Ascending aorta (tissue), 2 donors: ENCODE measurements around the gene TRAPPC10. TPM values are rescaled to one million over a fixed set of nuclear protein-coding genes. Genes with fewer than 3 reads are reported as not detected.

Source experiments
- DNase-seq, 2 donors: peaks; one replicate each; pipeline ENCODE4 v3.0.0-alpha.2; 2019; ENCODE audit warnings: low spot score in 2 of 2
- H3K27ac ChIP-seq, 2 donors: fragments of 200-600 bp; sonication (generic); one replicate each; pipeline ENCODE4 v1.5.1; 2016 to 2017; ENCODE audit warnings: mild to moderate bottlenecking in 1 of 2
- H3K27me3 ChIP-seq: fragments of 200-600 bp; sonication (generic); one replicate; pipeline ENCODE4 v1.5.1; 2017
- H3K36me3 ChIP-seq, 2 donors: fragments of 200-600 bp; sonication (generic); one replicate each; pipeline ENCODE4 v1.5.1; 2016
- H3K4me1 ChIP-seq, 2 donors: fragments of 200-600 bp; sonication (generic); one replicate each; pipeline ENCODE4 v1.5.1; 2016 to 2017; ENCODE audit warnings: mild to moderate bottlenecking in 1 of 2
- H3K4me3 ChIP-seq, 2 donors: fragments of 200-600 bp; sonication (generic); one replicate each; pipeline ENCODE4 v1.5.1; 2016 to 2017; ENCODE audit warnings: mild to moderate bottlenecking in 1 of 2
- H3K9me3 ChIP-seq, 2 donors: fragments of 200-600 bp; sonication (generic); one replicate each; pipeline ENCODE4 v1.5.1; 2016
- intact Hi-C: fragments of 100-400 bp; cut with DNase I; formaldehyde crosslinking; loops from one replicate; pipeline ENCODE4 v1.15.1; 2023
- total RNA-seq: library from RNA; depleted of rRNA; stranded (reverse); fragments of >200 nt; gene quantifications from one replicate; pipeline ENCODE4 v1.1.0, GENCODE V29; 2016
- TF ChIP-seq, protein P1 (sequence below), 3 experiments: fragments of 200-600 bp in 2 of 3; fragments of 450-650 bp in 1 of 3; sonication (generic) in 2 of 3; IDR thresholded peaks; one replicate each; pipeline ENCODE4 v1.5.1; 2016 to 2019; ENCODE audit warnings: antibody characterized with exemption in 3 of 3, mild to moderate bottlenecking in 1 of 3, moderate library complexity in 1 of 3

Gene TRAPPC10
- total RNA-seq, 1 donor from 2014 or later = 7.9 TPM

DNA sequence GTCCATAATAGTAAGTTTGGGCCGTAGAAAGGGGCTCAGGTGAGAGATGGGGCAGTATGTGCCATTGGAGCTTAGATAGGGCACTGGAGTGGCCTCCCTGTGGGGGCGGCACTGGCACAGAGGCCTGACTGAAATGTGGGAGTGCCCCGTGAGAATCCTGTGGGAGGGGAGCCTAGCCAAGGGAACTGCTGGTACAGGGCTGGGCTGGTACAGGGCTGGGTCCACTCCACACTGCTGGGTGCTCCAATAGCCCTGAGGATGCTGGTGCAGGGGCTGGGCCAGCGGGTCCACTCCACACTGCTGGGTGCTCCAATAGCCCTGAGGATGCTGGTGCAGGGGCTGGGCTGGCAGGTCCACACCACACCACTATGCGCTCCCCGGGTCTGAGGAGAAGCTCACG, 50.3 kb downstream of the TRAPPC10 start:
- Histone ChIP-seq H3K27me3 (no peaks in the 10 kb centered on the region), H3K27ac (no peak overlapping the region), H3K9me3 (no peaks in the 10 kb centered on the region), H3K4me3 (no peak overlapping the region), H3K4me1 (no peaks in the 10 kb centered on the region), H3K36me3 (peaks cover 35 to 48% of the 10 kb centered on the region in 2 donors)
- intact Hi-C loops = no loop called here
- no peak for DNase-seq
- TF ChIP-seq, protein P1, sequence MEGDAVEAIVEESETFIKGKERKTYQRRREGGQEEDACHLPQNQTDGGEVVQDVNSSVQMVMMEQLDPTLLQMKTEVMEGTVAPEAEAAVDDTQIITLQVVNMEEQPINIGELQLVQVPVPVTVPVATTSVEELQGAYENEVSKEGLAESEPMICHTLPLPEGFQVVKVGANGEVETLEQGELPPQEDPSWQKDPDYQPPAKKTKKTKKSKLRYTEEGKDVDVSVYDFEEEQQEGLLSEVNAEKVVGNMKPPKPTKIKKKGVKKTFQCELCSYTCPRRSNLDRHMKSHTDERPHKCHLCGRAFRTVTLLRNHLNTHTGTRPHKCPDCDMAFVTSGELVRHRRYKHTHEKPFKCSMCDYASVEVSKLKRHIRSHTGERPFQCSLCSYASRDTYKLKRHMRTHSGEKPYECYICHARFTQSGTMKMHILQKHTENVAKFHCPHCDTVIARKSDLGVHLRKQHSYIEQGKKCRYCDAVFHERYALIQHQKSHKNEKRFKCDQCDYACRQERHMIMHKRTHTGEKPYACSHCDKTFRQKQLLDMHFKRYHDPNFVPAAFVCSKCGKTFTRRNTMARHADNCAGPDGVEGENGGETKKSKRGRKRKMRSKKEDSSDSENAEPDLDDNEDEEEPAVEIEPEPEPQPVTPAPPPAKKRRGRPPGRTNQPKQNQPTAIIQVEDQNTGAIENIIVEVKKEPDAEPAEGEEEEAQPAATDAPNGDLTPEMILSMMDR (IDR thresholded peaks at IDR 0.05) = no peak

DNA sequence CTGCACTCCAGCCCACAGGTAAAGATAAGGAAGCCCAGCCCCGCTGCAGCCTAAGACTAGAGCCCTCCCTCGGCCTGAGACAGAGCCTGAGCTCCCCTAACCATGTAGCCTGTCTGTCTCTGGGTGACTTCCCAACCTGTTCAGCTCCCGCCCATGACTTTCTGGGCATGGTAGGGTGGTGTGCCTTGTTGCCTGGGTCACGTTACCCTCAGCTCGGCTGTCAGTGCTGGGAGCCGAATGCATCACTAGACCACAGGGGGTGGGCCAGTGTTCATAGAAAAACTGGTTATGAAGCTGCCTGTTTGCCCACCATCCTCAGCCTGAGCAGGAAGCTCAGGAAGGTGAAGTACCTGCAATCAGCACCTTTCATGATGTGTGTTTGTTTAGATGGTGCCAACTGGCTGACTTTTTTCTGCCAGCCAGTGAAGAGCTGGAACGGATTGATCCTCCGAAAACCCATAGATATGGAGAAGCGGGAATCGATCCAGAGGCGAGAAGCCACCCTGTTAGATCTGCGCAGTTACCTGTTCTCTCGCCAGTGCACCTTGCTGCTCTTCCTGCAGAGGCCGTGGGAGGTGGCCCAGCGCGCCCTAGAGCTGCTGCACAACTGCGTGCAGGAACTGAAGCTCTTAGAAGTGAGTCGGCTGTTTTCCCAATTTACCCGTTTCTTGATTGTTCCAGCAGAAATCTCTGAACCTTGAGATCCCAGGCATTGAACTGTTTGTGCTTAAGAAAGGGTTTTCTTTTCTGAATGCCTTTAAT, 51.2 kb downstream of the TRAPPC10 start:
- DNase-seq = peak in 1 of 2 donors; percentile 18
- TF ChIP-seq, protein P1 (IDR thresholded peaks at IDR 0.05) = no peak
- intact Hi-C loops = no loop called here
- Histone ChIP-seq H3K4me1 (no peaks in the 10 kb centered on the region), H3K9me3 (no peaks in the 10 kb centered on the region), H3K27me3 (no peaks in the 10 kb centered on the region), H3K4me3 (no peak overlapping the region), H3K36me3 (peaks cover 40 to 45% of the 10 kb centered on the region in 2 donors), H3K27ac (no peak overlapping the region)

DNA sequence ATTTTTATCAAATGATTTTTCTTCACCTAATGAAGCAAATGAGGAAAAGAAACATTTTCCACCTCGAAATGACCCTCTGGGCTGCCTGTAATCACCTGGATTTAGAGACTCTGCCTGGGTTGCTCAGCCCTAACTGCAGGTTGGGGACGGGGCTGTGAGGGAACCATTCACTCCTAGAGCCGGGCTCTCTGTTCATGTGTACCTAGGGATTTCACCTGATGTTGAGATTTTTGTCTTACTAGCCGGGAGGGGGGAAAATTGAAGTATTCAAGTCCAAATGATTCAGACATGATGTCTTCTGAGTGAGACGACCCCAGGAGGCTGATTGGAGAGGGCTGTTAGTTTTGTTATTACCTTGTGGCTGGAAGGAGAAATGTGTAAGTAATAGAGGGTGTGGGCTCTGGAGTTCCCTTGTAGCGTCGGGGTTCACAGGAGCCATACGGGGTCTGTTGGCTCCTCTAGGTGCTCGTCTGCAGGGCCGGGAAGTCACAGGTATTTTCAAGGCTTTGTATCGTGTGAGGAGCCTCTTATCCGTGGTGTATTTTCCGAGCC, 52.8 kb downstream of the TRAPPC10 start:
- no peaks in the 10 kb centered on the region for H3K4me1 ChIP-seq
- H3K27me3 ChIP-seq = no peaks in the 10 kb centered on the region
- TF ChIP-seq, protein P1 (IDR thresholded peaks at IDR 0.05) = no peak
- no peaks in the 10 kb centered on the region for H3K9me3 ChIP-seq
- intact Hi-C loops = no loop called here
- H3K27ac ChIP-seq = no peak overlapping the region
- H3K36me3 ChIP-seq = peaks cover 35 to 36% of the 10 kb centered on the region in 2 donors
- DNase-seq = peak in 1 of 2 donors; percentile 37
- no peak overlapping the region for H3K4me3 ChIP-seq

DNA sequence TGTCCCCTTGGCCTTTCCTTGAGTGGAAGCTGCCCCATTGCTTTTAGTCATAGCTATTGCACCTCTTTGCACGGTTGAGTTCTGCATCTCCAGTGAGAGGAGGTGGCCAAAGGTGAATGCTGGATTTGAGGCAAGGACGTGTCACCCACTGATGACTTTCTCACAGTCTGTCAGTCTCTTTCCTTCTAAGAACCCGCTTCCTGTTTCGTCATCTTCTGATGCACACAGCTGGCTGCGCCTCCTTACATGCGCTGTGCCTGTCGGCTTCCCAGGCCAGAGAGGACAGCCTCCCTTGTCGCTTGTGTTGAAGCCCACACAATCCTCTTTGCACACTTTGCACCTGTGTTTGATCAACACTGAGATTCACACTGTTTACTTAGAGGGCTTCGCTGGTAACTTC, 53.3 kb downstream of the TRAPPC10 start:
- H3K4me1 ChIP-seq = no peaks in the 10 kb centered on the region
- H3K27ac ChIP-seq = no peak overlapping the region
- H3K4me3 ChIP-seq = no peak overlapping the region
- no peaks in the 10 kb centered on the region for H3K27me3 ChIP-seq
- DNase-seq = peak in 1 of 2 donors; percentile 32
- TF ChIP-seq, protein P1 (IDR thresholded peaks at IDR 0.05) = no peak
- intact Hi-C loops = no loop called here
- peaks cover 32 to 34% of the 10 kb centered on the region in 2 donors for H3K36me3 ChIP-seq
- no peaks in the 10 kb centered on the region for H3K9me3 ChIP-seq

DNA sequence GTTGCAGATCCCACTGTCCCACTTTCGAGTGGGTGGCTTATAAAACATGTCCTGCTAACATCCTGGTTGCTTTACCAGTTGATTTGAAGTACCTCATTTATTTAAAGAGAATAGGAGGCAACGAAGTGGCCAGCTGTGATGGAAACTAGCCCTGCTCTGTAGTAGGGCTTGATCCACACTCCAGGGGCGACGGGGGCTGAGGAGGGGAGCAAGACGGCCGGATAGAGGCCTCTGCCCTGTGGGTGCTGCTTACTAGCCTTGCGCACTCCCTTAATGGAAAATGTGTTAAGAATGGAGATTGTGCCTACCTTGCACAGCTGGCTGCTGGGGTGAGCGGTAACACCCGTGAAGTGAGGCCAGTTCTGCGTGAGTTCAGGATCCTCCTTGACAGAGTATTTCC, 54.0 kb downstream of the TRAPPC10 start:
- Histone ChIP-seq H3K36me3 (peaks cover 32 to 35% of the 10 kb centered on the region in 2 donors), H3K27me3 (no peaks in the 10 kb centered on the region), H3K9me3 (no peaks in the 10 kb centered on the region), H3K27ac (no peak overlapping the region), H3K4me1 (no peaks in the 10 kb centered on the region), H3K4me3 (no peak overlapping the region)
- intact Hi-C loops = no loop called here
- TF ChIP-seq, protein P1 (IDR thresholded peaks at IDR 0.05) = no peak
- DNase-seq = peak in 1 of 2 donors; percentile 31
